ENCODE results near the gene PIK3R2.

DNA sequence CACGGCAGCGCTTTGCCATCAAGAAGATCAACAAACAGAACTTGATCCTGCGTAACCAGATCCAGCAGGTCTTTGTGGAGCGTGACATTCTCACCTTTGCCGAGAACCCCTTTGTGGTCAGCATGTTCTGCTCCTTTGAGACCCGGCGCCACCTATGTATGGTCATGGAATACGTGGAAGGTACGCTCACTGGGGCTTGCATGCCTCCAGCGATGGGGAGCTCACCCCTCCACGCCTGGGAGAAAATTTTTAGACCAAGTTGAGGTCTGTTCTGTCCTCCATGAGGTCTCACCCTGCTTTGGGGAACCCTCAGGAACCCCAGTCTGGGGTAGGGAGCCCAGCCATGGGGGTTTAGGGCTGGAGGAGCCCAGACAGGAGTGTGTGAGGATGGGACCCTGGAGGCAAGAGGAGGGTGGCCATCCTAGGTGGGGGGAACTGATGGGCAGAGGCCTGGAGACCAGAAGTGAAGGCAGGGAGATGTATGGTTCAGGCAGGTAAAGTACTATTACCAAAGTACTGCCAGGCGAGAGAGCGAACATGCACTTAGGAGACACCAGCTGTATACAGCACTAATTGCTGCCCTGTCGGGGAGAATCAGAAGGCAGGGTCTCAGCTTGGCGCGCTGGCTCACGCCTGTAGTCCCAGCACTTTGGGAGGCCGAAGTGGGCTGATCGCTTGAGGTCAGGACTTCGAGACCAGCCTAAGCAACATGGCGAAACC, 22.3 kb upstream of the PIK3R2 start:
- TF ChIP-seq CTCF (IDR thresholded peaks at IDR 0.05; ENCODE audit: low read depth, low read length, missing input control) (no peak), REST (IDR thresholded peaks at IDR 0.05) (no peak), SP1 (IDR thresholded peaks at IDR 0.05) (no peak), YY1 (IDR thresholded peaks at IDR 0.05) (no peak)
- TF ChIP-seq, protein P1, sequence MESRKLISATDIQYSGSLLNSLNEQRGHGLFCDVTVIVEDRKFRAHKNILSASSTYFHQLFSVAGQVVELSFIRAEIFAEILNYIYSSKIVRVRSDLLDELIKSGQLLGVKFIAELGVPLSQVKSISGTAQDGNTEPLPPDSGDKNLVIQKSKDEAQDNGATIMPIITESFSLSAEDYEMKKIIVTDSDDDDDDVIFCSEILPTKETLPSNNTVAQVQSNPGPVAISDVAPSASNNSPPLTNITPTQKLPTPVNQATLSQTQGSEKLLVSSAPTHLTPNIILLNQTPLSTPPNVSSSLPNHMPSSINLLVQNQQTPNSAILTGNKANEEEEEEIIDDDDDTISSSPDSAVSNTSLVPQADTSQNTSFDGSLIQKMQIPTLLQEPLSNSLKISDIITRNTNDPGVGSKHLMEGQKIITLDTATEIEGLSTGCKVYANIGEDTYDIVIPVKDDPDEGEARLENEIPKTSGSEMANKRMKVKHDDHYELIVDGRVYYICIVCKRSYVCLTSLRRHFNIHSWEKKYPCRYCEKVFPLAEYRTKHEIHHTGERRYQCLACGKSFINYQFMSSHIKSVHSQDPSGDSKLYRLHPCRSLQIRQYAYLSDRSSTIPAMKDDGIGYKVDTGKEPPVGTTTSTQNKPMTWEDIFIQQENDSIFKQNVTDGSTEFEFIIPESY (IDR thresholded peaks at IDR 0.05), result no peak
